Testis (tissue), 3 donors: ENCODE measurements around the gene PSEN1. TPM values are rescaled to one million over a fixed set of nuclear protein-coding genes. Genes with fewer than 3 reads are reported as not detected.
A peak's percentile ranks its signal among the peaks of the same experiment; 100 is the strongest.
"Not testable (repeated sequence)": the region's sequence is repeated elsewhere in the genome, so short reads cannot be mapped to it uniquely, and the experiment has no call there.

ENCODE experiments used
- DNase-seq: peaks from one replicate; pipeline ENCODE4 v3.0.0-alpha.2; 2019
- H3K27ac ChIP-seq, 2 donors: fragments of 200-600 bp; sonication (generic); one replicate each; pipeline ENCODE4 v1.5.1; 2019
- H3K27me3 ChIP-seq: fragments of 200-600 bp; sonication (generic); one replicate; pipeline ENCODE4 v1.5.1; 2019
- H3K36me3 ChIP-seq: fragments of 200-600 bp; sonication (generic); one replicate; pipeline ENCODE4 v1.5.1; 2017; ENCODE audit warnings: low read depth; ENCODE audit errors: missing control alignments
- H3K4me1 ChIP-seq: fragments of 200-600 bp; sonication (generic); one replicate; pipeline ENCODE4 v1.5.1; 2019
- H3K4me3 ChIP-seq, 2 donors: fragments of 200-600 bp; sonication (generic); one replicate each; pipeline ENCODE4 v1.5.1; 2017 to 2019
- H3K9me3 ChIP-seq: fragments of 200-600 bp; sonication (generic); one replicate; pipeline ENCODE4 v1.5.1; 2017
- POLR2A ChIP-seq: fragments of 450-650 bp; IDR thresholded peaks from one replicate; pipeline ENCODE4 v1.6.1; 2017; ENCODE audit warnings: antibody characterized with exemption, mild to moderate bottlenecking, moderate library complexity
- WGBS, 2 donors: methylation state at CpG; one replicate each; pipeline ENCODE4 v1.1.5; 2018; 5-methylcytosine and 5-hydroxymethylcytosine counted together
- intact Hi-C: fragments of 100-400 bp; cut with DNase I; formaldehyde crosslinking; loops from one replicate; pipeline ENCODE4 v1.15.1; 2023; ENCODE audit warnings: low total_unique reads
- polyA plus RNA-seq: library from polyadenylated mRNA; stranded (reverse); fragments of 350-450 nt; fragmentation: Illumina TruSeq; extraction: RNeasy Lipid Tissue Mini Kit (QIAGEN cat#74804); gene quantifications from one replicate; pipeline ENCODE4 v1.2.3, GENCODE V29; 2014; ENCODE audit warnings: low read depth, low replicate concordance; ENCODE audit not compliant: insufficient read depth
- total RNA-seq, 2 donors: library from RNA; depleted of rRNA; stranded (reverse); fragments of >200 nt; gene quantifications; one replicate each; pipeline ENCODE4 v1.2.3, GENCODE V29; 2016
- TF ChIP-seq, protein P1 (sequence below), 3 experiments: fragments of 450-650 bp in 2 of 3; fragments of 200-600 bp in 1 of 3; sonication (generic) in 1 of 3; IDR thresholded peaks; one replicate each; pipeline ENCODE4 v1.5.1; 2016 to 2019; ENCODE audit warnings: antibody characterized with exemption in 3 of 3, mild to moderate bottlenecking in 2 of 3, moderate library complexity in 1 of 3

PSEN1 gene
- total and polyA plus RNA-seq, 3 donors from 2014 or later: 65.7 to 94.9 (median 78.4) TPM

DNA sequence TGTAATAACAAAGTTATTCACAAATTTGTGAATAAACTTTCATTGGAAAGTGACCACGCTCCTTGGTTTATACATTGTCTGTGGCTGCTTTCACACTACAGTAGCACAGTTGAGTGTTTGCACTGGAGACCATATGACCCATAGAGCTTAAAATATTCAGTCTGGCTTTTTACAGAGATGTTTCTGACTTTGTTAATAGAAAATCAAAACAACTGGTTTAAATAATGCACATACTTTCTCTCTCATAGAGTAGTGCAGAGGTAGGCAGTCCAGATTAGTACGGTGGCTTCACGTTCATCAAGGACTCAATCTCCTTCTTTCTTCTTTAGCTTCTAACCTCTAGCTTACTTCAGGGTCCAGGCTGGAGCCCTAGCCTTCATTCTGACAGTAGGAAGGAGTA lies 36.2 kb downstream of the PSEN1 start:
- WGBS, 2 donors: 84 to 88% methylated on average over 3 of the region's 3 CpGs
- H3K36me3 ChIP-seq: no peaks in the 10 kb centered on the region

GRCh38 chr14:73173092-73173735 lies 36.9 kb downstream of the PSEN1 start:
- H3K4me1 ChIP-seq: no peaks in the 10 kb centered on the region
- no peaks in the 10 kb centered on the region for H3K27me3 ChIP-seq
- intact Hi-C loops: no loop called here
- DNase-seq: no peak
- H3K4me3 ChIP-seq: no peak overlapping the region
- TF ChIP-seq, protein P1, sequence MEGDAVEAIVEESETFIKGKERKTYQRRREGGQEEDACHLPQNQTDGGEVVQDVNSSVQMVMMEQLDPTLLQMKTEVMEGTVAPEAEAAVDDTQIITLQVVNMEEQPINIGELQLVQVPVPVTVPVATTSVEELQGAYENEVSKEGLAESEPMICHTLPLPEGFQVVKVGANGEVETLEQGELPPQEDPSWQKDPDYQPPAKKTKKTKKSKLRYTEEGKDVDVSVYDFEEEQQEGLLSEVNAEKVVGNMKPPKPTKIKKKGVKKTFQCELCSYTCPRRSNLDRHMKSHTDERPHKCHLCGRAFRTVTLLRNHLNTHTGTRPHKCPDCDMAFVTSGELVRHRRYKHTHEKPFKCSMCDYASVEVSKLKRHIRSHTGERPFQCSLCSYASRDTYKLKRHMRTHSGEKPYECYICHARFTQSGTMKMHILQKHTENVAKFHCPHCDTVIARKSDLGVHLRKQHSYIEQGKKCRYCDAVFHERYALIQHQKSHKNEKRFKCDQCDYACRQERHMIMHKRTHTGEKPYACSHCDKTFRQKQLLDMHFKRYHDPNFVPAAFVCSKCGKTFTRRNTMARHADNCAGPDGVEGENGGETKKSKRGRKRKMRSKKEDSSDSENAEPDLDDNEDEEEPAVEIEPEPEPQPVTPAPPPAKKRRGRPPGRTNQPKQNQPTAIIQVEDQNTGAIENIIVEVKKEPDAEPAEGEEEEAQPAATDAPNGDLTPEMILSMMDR (IDR thresholded peaks at IDR 0.05): peak in 2 of 3 experiments; percentile 14 to 50
- no peak for TF ChIP-seq POLR2A
- H3K36me3 ChIP-seq: no peaks in the 10 kb centered on the region
- no peak overlapping the region for H3K27ac ChIP-seq
- no peaks in the 10 kb centered on the region for H3K9me3 ChIP-seq
- WGBS, 2 donors: 52 to 61% methylated on average over 3 of the region's 3 CpGs

More for the DNA sequence above, 36.2 kb downstream of the PSEN1 start:
- H3K27ac ChIP-seq: no peak overlapping the region
- H3K27me3 ChIP-seq: no peaks in the 10 kb centered on the region
- no peaks in the 10 kb centered on the region for H3K9me3 ChIP-seq
- no peak for DNase-seq
- no peaks in the 10 kb centered on the region for H3K4me1 ChIP-seq
- no peak for TF ChIP-seq POLR2A
- TF ChIP-seq, protein P1 (IDR thresholded peaks at IDR 0.05): no peak
- intact Hi-C loops: no loop called here
- H3K4me3 ChIP-seq: no peak overlapping the region

- Histone ChIP-seq H3K9me3 (no peaks in the 10 kb centered on the region), H3K36me3 (no peaks in the 10 kb centered on the region), H3K4me1 (no peaks in the 10 kb centered on the region), H3K27ac (no peak overlapping the region), H3K4me3 (no peak overlapping the region), H3K27me3 (no peaks in the 10 kb centered on the region)
- 78 to 85% methylated on average over 3 of the region's 3 CpGs for WGBS, 2 donors
- DNase-seq: no peak
- TF ChIP-seq, protein P1 (IDR thresholded peaks at IDR 0.05): no peak
- TF ChIP-seq POLR2A: no peak
- intact Hi-C loops: no loop called here
Measured at GRCh38 chr14:73176685-73177084, 40.4 kb downstream of the PSEN1 start.

- peak overlapping the region in 1 of 2 donors; percentile 9 for H3K27ac ChIP-seq
- H3K36me3 ChIP-seq: no peaks in the 10 kb centered on the region
- H3K4me3 ChIP-seq: no peak overlapping the region
- TF ChIP-seq, protein P1 (IDR thresholded peaks at IDR 0.05): no peak
- no peak for TF ChIP-seq POLR2A
- intact Hi-C loops: no loop called here
- no peaks in the 10 kb centered on the region for H3K9me3 ChIP-seq
- H3K27me3 ChIP-seq: no peaks in the 10 kb centered on the region
- no peak for DNase-seq
- H3K4me1 ChIP-seq: no peaks in the 10 kb centered on the region
Measured at GRCh38 chr14:73180385-73180805, 44.1 kb downstream of the PSEN1 start.

GRCh38 chr14:73180969-73181368 lies 44.7 kb downstream of the PSEN1 start:
- WGBS, 2 donors: 93 to 95% methylated on average over 8 of the region's 8 CpGs
- H3K36me3 ChIP-seq, H3K27me3 ChIP-seq, DNase-seq, H3K4me1 ChIP-seq, H3K9me3 ChIP-seq, H3K4me3 ChIP-seq, intact Hi-C loops: not testable (repeated sequence)
- peak overlapping the region in 1 of 2 donors; percentile 9 for H3K27ac ChIP-seq
